H9 (cell line): ENCODE measurements around the gene KAZN. TPM values are rescaled to one million over a fixed set of nuclear protein-coding genes. Genes with fewer than 3 reads are reported as not detected.

ENCODE experiments used
- DNase-seq: peaks from one replicate; pipeline ENCODE4 v3.0.0-alpha.2; 2017
- H2AFZ ChIP-seq: one replicate; pipeline ENCODE4 v1.6.1; 2013; ENCODE audit warnings: mild to moderate bottlenecking, low read length, control low read depth, moderate library complexity
- H2AK5ac ChIP-seq: 2 replicates; pipeline ENCODE4 v1.6.1; 2013; ENCODE audit warnings: low read length, control low read depth, mixed read lengths; ENCODE audit not compliant: insufficient read length
- H2BK120ac ChIP-seq: one replicate; pipeline ENCODE4 v1.6.1; 2013; ENCODE audit warnings: low read depth, mild to moderate bottlenecking, low read length, control low read depth, inconsistent platforms; ENCODE audit not compliant: poor library complexity, severe bottlenecking
- H2BK12ac ChIP-seq: 2 replicates; pipeline ENCODE4 v1.6.1; 2013; ENCODE audit warnings: low read length, control low read depth, mixed read lengths, low read depth; ENCODE audit not compliant: insufficient read length
- H2BK15ac ChIP-seq: 2 replicates; pipeline ENCODE4 v1.6.1; 2013; ENCODE audit warnings: low read depth, low read length, control low read depth
- H2BK20ac ChIP-seq: one replicate; pipeline ENCODE4 v1.6.1; 2013; ENCODE audit warnings: low read depth, mild to moderate bottlenecking, low read length, control low read depth, inconsistent platforms; ENCODE audit not compliant: poor library complexity, severe bottlenecking
- H2BK5ac ChIP-seq: 2 replicates; pipeline ENCODE4 v1.6.1; 2013; ENCODE audit warnings: low read length, control low read depth, mixed read lengths; ENCODE audit not compliant: insufficient read length
- H3K14ac ChIP-seq: 2 replicates; pipeline ENCODE4 v1.6.1; 2013; ENCODE audit warnings: low read length, control low read depth; ENCODE audit not compliant: insufficient read depth
- H3K18ac ChIP-seq: 2 replicates; pipeline ENCODE4 v1.6.1; 2013; ENCODE audit warnings: low read depth, mild to moderate bottlenecking, mixed read lengths, low read length, control low read depth; ENCODE audit not compliant: insufficient read length
- H3K23ac ChIP-seq: 2 replicates; pipeline ENCODE4 v1.6.1; 2013; ENCODE audit warnings: low read length, control low read depth, mixed read lengths, low read depth; ENCODE audit not compliant: insufficient read length
- H3K23me2 ChIP-seq: 2 replicates; pipeline ENCODE4 v1.6.1; 2013; ENCODE audit warnings: low read depth, mild to moderate bottlenecking, mixed read lengths, low read length, control low read depth; ENCODE audit not compliant: insufficient read length, poor library complexity, severe bottlenecking
- H3K27ac ChIP-seq: 2 replicates; pipeline ENCODE4 v1.5.1; 2013; ENCODE audit warnings: low read length, control low read depth, mixed read lengths, low read depth; ENCODE audit not compliant: insufficient read length
- H3K27me3 ChIP-seq: 2 replicates; pipeline ENCODE4 v1.6.1; 2013; ENCODE audit warnings: low read length, control low read depth, inconsistent platforms; ENCODE audit not compliant: insufficient read depth
- H3K4ac ChIP-seq: 2 replicates; pipeline ENCODE4 v1.6.1; 2013; ENCODE audit warnings: low read depth, mild to moderate bottlenecking, control low read depth, inconsistent platforms, low read length, moderate library complexity
- H3K4me1 ChIP-seq: 2 replicates; pipeline ENCODE4 v1.6.1; 2013; ENCODE audit warnings: low read length, control low read depth, inconsistent platforms; ENCODE audit not compliant: insufficient read depth
- H3K4me2 ChIP-seq: 2 replicates; pipeline ENCODE4 v1.6.1; 2013; ENCODE audit warnings: low read length, control low read depth, mixed read lengths; ENCODE audit not compliant: insufficient read length, insufficient read depth
- H3K56ac ChIP-seq: 2 replicates; pipeline ENCODE4 v1.6.1; 2013; ENCODE audit warnings: low read depth, mild to moderate bottlenecking, mixed read lengths, low read length, control low read depth; ENCODE audit not compliant: insufficient read length
- H3K79me1 ChIP-seq: 2 replicates; pipeline ENCODE4 v1.6.1; 2013; ENCODE audit warnings: low read depth, mild to moderate bottlenecking, moderate library complexity, low read length, control low read depth, inconsistent platforms; ENCODE audit not compliant: insufficient read depth, poor library complexity, severe bottlenecking
- H3K79me2 ChIP-seq: 2 replicates; pipeline ENCODE4 v1.6.1; 2013; ENCODE audit warnings: low read length, control low read depth, inconsistent platforms; ENCODE audit not compliant: insufficient read depth
- H3K9ac ChIP-seq: 2 replicates; pipeline ENCODE4 v1.6.1; 2013; ENCODE audit warnings: low read length, control low read depth, mixed read lengths; ENCODE audit not compliant: insufficient read length; ENCODE audit errors: extremely low read depth
- H3K9me3 ChIP-seq: one replicate; pipeline ENCODE4 v1.6.1; 2013; ENCODE audit warnings: low read depth, low read length, inconsistent platforms; ENCODE audit not compliant: control insufficient read depth
- H3T11ph ChIP-seq: one replicate; pipeline ENCODE4 v1.6.1; 2013; ENCODE audit warnings: mild to moderate bottlenecking, low read length, control low read depth, inconsistent platforms
- H4K20me1 ChIP-seq: one replicate; pipeline ENCODE4 v1.6.1; 2013; ENCODE audit not compliant: control insufficient read depth, insufficient read length, insufficient read depth
- H4K5ac ChIP-seq: 2 replicates; pipeline ENCODE4 v1.6.1; 2013; ENCODE audit warnings: low read depth, mild to moderate bottlenecking, mixed read lengths, low read length, control low read depth; ENCODE audit not compliant: insufficient read length
- H4K8ac ChIP-seq: replicated peaks from 2 replicates; pipeline ENCODE4 v1.6.1; 2013; ENCODE audit warnings: low read length, control low read depth, mixed read lengths, low read depth; ENCODE audit not compliant: insufficient read length
- H4K91ac ChIP-seq: 2 replicates; pipeline ENCODE4 v1.6.1; 2013; ENCODE audit warnings: low read depth, mild to moderate bottlenecking, moderate library complexity, mixed read lengths, low read length, control low read depth; ENCODE audit not compliant: insufficient read length
- H3K27ac Mint-ChIP-seq, 3 experiments: 2 replicates in 2 of 3; 3 replicates in 1 of 3; pipeline ENCODE4 v1.8.0; 2020 to 2021; ENCODE audit warnings: mixed read lengths in 3 of 3, mild to moderate bottlenecking in 1 of 3, moderate library complexity in 1 of 3
- H3K27me3 Mint-ChIP-seq: 2 replicates; pipeline ENCODE4 v1.8.0; 2021; ENCODE audit warnings: low read depth, mild to moderate bottlenecking, moderate library complexity, mixed read lengths
- H3K36me3 Mint-ChIP-seq, 3 experiments: 2 replicates in 2 of 3; 3 replicates in 1 of 3; pipeline ENCODE4 v1.8.0; 2020 to 2021; ENCODE audit warnings: low read depth in 3 of 3, mixed read lengths in 3 of 3; ENCODE audit not compliant: insufficient read depth in 1 of 3
- H3K4me1 Mint-ChIP-seq, 2 experiments: 2 replicates each; pipeline ENCODE4 v1.8.0; 2020; ENCODE audit warnings: mixed read lengths in 2 of 2
- H3K4me3 Mint-ChIP-seq, 2 experiments: 2 replicates in 1 of 2; 3 replicates in 1 of 2; pipeline ENCODE4 v1.8.0; 2020 to 2021; ENCODE audit warnings: mild to moderate bottlenecking in 2 of 2, mixed read lengths in 2 of 2, moderate library complexity in 1 of 2
- H3K9me3 Mint-ChIP-seq, 2 experiments: 2 replicates in 1 of 2; 3 replicates in 1 of 2; pipeline ENCODE4 v1.8.0; 2020; ENCODE audit warnings: mild to moderate bottlenecking in 2 of 2, mixed read lengths in 2 of 2, moderate library complexity in 1 of 2
- WGBS: extraction: QIAGEN DNeasy Blood & Tissue Kit; methylation state at CpG from one replicate; pipeline ENCODE4 v1.1.7; 2013; ENCODE audit warnings: missing lambda C conversion rate, low lambda C conversion rate, mixed read lengths; ENCODE audit not compliant: insufficient read length; ENCODE audit errors: extremely low coverage; 5-methylcytosine and 5-hydroxymethylcytosine counted together
- total RNA-seq: library from RNA; stranded (reverse); gene quantifications from 2 replicates; pipeline ENCODE4 v1.2.1, GENCODE V29; 2021
- TF ChIP-seq, protein P1 (sequence below): fragments of 200-600 bp; sonication (generic); conservative IDR thresholded peaks from 3 replicates; pipeline ENCODE4 v1.8.0; 2021; ENCODE audit warnings: antibody characterized with exemption, mild to moderate bottlenecking

Gene KAZN
- total RNA-seq, 1 experiment from 2014 or later: 7.6 TPM

DNA sequence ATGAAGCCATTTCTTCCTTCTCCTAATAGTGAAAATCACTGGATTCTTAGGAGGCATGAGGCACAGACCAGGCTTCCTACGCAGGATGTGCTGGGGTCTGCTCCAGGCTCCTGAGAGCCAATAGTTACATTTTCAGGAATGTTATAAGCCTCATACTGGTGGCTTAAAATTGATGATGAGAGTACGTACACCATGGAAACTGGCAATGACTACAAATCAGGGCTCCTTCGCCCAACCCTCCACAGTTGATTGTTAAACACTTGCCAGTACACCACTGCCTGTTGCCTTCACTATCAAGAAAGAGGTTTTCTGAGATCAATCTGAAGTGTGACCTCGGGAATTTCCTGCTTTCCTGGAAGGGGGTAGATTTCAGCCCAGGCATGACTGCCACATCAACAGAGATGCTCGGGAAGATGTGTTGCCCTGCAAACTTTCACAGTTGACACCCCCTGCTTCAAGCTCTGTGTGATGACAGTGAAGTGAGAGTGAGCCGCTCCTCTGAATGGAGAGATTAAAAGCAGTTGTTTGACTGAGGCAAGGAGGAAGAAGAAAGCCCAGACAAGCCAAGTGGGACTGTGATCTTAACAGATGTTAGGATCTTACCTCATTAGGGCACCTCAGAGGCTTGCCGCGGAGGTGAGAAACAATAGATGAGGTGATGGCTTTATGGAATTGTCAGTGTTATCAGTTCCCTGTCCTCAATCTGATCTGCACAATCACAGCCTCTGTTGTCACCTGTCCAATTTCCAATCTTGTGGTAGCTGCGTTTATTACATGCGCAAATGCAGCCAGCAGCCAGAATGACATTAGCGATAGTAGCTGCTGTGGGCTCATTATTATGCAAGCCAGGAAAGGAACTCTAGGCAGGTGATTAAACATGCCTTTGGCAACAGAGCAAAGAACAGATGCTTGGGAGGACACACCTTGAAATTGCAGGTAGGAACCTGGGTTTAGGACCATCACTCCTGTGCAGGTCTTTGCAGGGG is 277.3 kb downstream of the KAZN start:
- WGBS: no CpG with 5 or more reads among the region's 11 CpGs
- H3K4me1 Mint-ChIP-seq: peaks cover 26 to 27% of the 10 kb centered on the region in 2 experiments
- H3K4me2 ChIP-seq: no peak overlapping the region
- H3K9me3 ChIP-seq: no peaks in the 10 kb centered on the region
- no peak overlapping the region for H2BK5ac ChIP-seq
- no peaks in the 10 kb centered on the region for H3K79me1 ChIP-seq
- H4K5ac ChIP-seq: no peak overlapping the region
- H3K14ac ChIP-seq: no peak overlapping the region
- no peak overlapping the region for H2AK5ac ChIP-seq
- H2BK120ac ChIP-seq: no peak overlapping the region
- no peaks in the 10 kb centered on the region for H3K79me2 ChIP-seq
- peak overlapping the region in 2 of 3 experiments; percentile 7 to 55; a peak in 1 of 7 replicates for H3K27ac Mint-ChIP-seq
- H3K27ac ChIP-seq: no peak overlapping the region
- no peaks in the 10 kb centered on the region; the same call in 1 of the 2 replicates for H3K27me3 Mint-ChIP-seq
- TF ChIP-seq, protein P1, sequence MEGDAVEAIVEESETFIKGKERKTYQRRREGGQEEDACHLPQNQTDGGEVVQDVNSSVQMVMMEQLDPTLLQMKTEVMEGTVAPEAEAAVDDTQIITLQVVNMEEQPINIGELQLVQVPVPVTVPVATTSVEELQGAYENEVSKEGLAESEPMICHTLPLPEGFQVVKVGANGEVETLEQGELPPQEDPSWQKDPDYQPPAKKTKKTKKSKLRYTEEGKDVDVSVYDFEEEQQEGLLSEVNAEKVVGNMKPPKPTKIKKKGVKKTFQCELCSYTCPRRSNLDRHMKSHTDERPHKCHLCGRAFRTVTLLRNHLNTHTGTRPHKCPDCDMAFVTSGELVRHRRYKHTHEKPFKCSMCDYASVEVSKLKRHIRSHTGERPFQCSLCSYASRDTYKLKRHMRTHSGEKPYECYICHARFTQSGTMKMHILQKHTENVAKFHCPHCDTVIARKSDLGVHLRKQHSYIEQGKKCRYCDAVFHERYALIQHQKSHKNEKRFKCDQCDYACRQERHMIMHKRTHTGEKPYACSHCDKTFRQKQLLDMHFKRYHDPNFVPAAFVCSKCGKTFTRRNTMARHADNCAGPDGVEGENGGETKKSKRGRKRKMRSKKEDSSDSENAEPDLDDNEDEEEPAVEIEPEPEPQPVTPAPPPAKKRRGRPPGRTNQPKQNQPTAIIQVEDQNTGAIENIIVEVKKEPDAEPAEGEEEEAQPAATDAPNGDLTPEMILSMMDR: no peak
- no peak overlapping the region for H3T11ph ChIP-seq
- no peak overlapping the region for H3K56ac ChIP-seq
- H3K27me3 ChIP-seq: no peaks in the 10 kb centered on the region
- peaks cover 10% of the 10 kb centered on the region; the same call in 1 of the 2 replicates for H3K4me1 ChIP-seq
- no peak overlapping the region for H3K23ac ChIP-seq
- DNase-seq: no peak
- H3K9me3 Mint-ChIP-seq: no peaks in the 10 kb centered on the region
- no peak overlapping the region for H4K91ac ChIP-seq
- no peak overlapping the region for H2BK15ac ChIP-seq
- no peak overlapping the region for H2BK12ac ChIP-seq
- no peak overlapping the region for H2AFZ ChIP-seq
- H3K4me3 Mint-ChIP-seq: no peak overlapping the region
- H3K9ac ChIP-seq: no peak overlapping the region
- no peak overlapping the region for H4K8ac ChIP-seq
- no peak overlapping the region for H3K4ac ChIP-seq
- H3K18ac ChIP-seq: no peak overlapping the region
- no peak overlapping the region for H2BK20ac ChIP-seq
- H3K23me2 ChIP-seq: no peaks in the 10 kb centered on the region
- H3K36me3 Mint-ChIP-seq: no peaks in the 10 kb centered on the region
- no peaks in the 10 kb centered on the region for H4K20me1 ChIP-seq
